Hair follicular keratinocyte (primary cell): ENCODE results near the gene RBM33. TPM values are rescaled to one million over a fixed set of nuclear protein-coding genes. Genes with fewer than 3 reads are reported as not detected.

Experiments used
- total RNA-seq: library from RNA; depleted of rRNA; stranded (reverse); fragments of >200 nt; gene quantifications from 2 replicates; pipeline ENCODE4 v1.2.3, GENCODE V29; 2015

RBM33 gene, protein sequence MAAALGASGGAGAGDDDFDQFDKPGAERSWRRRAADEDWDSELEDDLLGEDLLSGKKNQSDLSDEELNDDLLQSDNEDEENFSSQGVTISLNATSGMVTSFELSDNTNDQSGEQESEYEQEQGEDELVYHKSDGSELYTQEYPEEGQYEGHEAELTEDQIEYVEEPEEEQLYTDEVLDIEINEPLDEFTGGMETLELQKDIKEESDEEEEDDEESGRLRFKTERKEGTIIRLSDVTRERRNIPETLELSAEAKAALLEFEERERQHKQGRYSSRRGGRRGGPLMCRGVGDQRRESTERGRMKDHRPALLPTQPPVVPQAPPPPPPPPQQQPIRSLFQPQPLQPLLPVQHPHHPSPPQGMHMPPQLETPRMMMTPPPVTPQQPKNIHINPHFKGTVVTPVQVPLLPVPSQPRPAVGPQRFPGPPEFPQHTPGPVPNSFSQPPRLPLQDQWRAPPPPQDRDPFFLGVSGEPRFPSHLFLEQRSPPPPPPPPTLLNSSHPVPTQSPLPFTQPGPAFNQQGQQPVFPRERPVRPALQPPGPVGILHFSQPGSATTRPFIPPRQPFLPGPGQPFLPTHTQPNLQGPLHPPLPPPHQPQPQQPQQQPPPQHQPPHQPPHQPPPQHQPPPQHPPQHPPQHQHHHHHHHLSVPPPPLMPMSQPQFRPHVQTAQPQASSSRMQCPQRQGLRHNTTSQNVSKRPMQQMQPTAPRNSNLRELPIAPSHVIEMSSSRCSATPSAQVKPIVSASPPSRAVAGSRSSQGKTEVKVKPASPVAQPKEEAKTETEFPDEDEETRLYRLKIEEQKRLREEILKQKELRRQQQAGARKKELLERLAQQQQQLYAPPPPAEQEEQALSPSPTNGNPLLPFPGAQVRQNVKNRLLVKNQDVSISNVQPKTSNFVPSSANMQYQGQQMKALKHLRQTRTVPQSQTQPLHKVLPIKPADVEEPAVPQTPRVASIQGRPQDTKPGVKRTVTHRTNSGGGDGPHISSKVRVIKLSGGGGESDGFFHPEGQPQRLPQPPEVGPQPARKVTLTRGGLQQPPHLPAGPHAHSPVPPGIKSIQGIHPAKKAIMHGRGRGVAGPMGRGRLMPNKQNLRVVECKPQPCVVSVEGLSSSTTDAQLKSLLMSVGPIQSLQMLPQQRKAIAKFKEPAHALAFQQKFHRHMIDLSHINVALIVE
- 12.3 and 16.1 TPM in 2 replicates for total RNA-seq

DNA sequence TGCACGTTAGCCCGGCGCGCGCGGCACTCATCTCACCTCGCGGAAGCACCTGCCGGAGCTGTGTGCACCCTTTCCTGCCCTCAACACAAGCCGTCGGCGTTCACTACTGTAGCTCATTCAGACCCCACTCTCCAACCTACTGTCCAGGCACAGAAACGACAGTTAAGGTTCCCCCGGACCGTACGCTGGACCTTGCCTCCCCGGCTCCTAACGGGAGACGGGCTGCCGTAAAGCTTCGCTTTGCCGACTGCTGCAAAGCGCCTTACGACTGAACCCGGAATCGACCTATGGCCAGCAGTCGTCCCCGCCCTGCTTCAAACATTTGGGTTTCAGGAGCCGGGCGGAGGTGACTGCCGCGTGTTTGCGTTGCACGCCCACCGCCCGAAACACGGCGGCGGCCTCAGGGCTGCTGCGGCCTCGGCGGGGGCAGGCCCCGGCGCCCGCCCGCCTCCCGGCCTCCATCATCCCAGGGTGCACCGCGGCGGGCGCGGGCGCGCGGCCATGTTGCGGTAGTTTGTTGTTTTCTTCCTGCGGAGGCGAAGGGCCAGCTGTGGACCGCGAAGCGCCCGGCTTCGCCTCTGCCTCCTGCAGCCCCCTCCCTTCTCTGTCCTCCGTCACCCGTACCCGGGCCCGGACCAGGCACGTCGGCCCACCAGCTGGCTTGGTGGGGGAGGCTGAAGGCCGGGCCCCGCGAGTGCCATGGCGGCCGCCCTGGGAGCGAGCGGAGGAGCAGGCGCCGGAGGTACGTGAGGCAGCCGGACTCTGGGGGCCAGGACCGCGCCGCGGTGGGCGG is at the start of gene RBM33:
TSS of gene RBM33 (plus strand) at position 484 of the 793 bp plus-strand sequence. CDS start at position 700, 216 bp downstream.

DNA sequence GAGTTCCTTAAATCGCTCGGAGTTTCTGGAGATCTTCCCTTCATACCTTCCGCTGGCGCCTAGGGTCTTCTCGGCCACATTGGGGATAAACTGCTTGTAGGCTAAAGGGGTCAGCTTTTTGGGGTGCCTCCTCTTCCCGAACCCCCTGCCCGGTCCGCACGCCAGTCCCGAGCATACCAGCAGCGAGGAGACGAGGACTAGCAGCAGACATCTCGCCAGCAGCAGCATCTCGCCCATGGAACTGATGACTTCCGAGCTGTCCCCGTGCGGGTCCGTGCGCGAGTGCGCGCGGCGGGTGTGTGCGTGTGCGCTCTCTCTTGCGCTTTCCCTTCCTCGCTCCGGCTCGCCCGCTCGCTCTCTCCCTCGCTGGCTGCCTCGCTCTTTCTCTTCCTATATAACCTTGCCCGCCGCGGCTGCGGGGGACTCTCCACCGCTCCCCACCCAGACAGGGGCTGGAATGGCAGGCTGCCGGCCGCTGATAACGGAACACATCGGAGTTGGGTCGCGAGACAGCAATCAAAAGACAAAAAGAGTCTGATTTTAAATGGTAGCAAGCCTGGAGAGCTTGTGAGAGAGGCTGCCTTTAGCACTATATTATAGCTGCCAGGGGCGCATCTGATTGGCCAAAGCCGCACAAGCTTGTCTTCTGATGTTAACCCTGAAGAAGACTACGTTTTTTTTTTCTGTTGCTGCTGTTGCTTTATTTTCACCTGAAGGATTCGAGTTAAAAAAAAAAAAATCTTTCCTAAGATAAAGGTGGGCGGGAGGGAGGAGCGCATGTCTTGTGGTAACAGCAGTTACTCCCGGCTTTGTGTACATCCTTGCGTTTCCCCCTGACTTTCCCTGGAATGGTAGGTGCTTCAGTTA is 167.7 kb downstream of the RBM33 start, which contains the start of gene SHH:
TSS of gene SHH (minus strand) at position 569 of the 867 bp plus-strand sequence. CDS start at position 228, 341 bp downstream.

Other genes starting within 250 kb of the RBM33 start
- not detected in 2 replicates for gene EN2, start 186.5 kb upstream of the RBM33 start, total RNA-seq
- gene CNPY1, start 98.1 kb upstream of the RBM33 start, total RNA-seq: not detected in 2 replicates
- not detected in 2 replicates for gene SHH, start 167.8 kb downstream of the RBM33 start, total RNA-seq